A673 (cell line): ENCODE data around the gene MYO7B.

Experiments
- CTCF ChIP-seq: fragments of 300-800, 200-600 bp; sonication (generic); conservative IDR thresholded peaks from 2 replicates; pipeline ENCODE4 v1.5.1; 2017; ENCODE audit warnings: low read depth, mild to moderate bottlenecking, antibody characterized with exemption, low read length, moderate library complexity, mixed read lengths
- EZH2 ChIP-seq: fragments of 200-600 bp; sonication (generic); IDR thresholded peaks from 2 replicates; pipeline ENCODE4 v1.6.1; 2017; ENCODE audit warnings: borderline replicate concordance, low read depth, mild to moderate bottlenecking, mixed read lengths, antibody characterized with exemption, low read length; ENCODE audit not compliant: poor library complexity, severe bottlenecking

- TF ChIP-seq CTCF, result peak; percentile 24; the same call in 1 of the 2 replicates
- no peak for TF ChIP-seq EZH2
These were observed 114.7 kb downstream of the MYO7B start for GRCh38 chr2:127650041-127650784.
